NCI-H1930 (cell line): Measurements from ENCODE around the gene SPTBN4.
A peak's percentile ranks its signal among the peaks of the same experiment; 100 is the strongest.
"Not testable (repeated sequence)": the region's sequence is repeated elsewhere in the genome, so short reads cannot be mapped to it uniquely, and the experiment has no call there.

Experiments used
- DNase-seq, 2 experiments: peaks; one replicate each; lab custom pipeline; 2025; lab: John Stamatoyannopoulos, UW

SPTBN4 gene

GRCh38 chr19:40465025-40465556 lies 1.7 kb upstream of the SPTBN4 start:
- DNase-seq = no peak

GRCh38 chr19:40465557-40466218 lies 1.1 kb upstream of the SPTBN4 start, which contains the start of gene BLVRB:
TSS of gene BLVRB (minus strand) at chr19:40465745. CDS start at chr19:40465688, 57 bp downstream.
- DNase-seq = peak; percentile 97 to 98

- no peak for DNase-seq
Observed at GRCh38 chr19:40466219-40466984, 399 bp upstream of the SPTBN4 start.

GRCh38 chr19:40469011-40469410 lies 2.2 kb downstream of the SPTBN4 start:
- no peak for DNase-seq

- DNase-seq = no peak
Observed at GRCh38 chr19:40471111-40471510, 4.3 kb downstream of the SPTBN4 start.

GRCh38 chr19:40472516-40472915 lies 5.7 kb downstream of the SPTBN4 start:
- DNase-seq = no peak

GRCh38 chr19:40474737-40475136 lies 7.9 kb downstream of the SPTBN4 start:
- DNase-seq = no peak

GRCh38 chr19:40475878-40476644 lies 9.3 kb downstream of the SPTBN4 start:
- not testable (repeated sequence) for DNase-seq

- no peak for DNase-seq
Observed at GRCh38 chr19:40486017-40486416, 19.2 kb downstream of the SPTBN4 start.

GRCh38 chr19:40489882-40490230 lies 23.1 kb downstream of the SPTBN4 start:
- DNase-seq = peak in 1 of 2 experiments; percentile 78

- no peak for DNase-seq
Observed at GRCh38 chr19:40492274-40492673, 25.5 kb downstream of the SPTBN4 start.

GRCh38 chr19:40493778-40494177 lies 27.0 kb downstream of the SPTBN4 start:
- DNase-seq = no peak

GRCh38 chr19:40494191-40494838 lies 27.5 kb downstream of the SPTBN4 start:
- no peak for DNase-seq

GRCh38 chr19:40497214-40497613 lies 30.4 kb downstream of the SPTBN4 start:
- no peak for DNase-seq

- no peak for DNase-seq
Observed at GRCh38 chr19:40499320-40499719, 32.5 kb downstream of the SPTBN4 start.

GRCh38 chr19:40500678-40501530 lies 34.1 kb downstream of the SPTBN4 start:
- not testable (repeated sequence) for DNase-seq

GRCh38 chr19:40501599-40501998 lies 34.8 kb downstream of the SPTBN4 start:
- no peak for DNase-seq

GRCh38 chr19:40502081-40502480 lies 35.3 kb downstream of the SPTBN4 start:
- DNase-seq = no peak

GRCh38 chr19:40502647-40503319 lies 36.0 kb downstream of the SPTBN4 start:
- peak; percentile 65 to 77 for DNase-seq

- DNase-seq = peak; percentile 91 to 93
Observed at GRCh38 chr19:40503320-40503695, 36.5 kb downstream of the SPTBN4 start.
